ENCODE data around the gene GLMP.
A peak's percentile ranks its signal among the peaks of the same experiment; 100 is the strongest.

The GLMP gene

GRCh38 chr1:156281281-156281680 is 14.2 kb downstream of the GLMP start:
- H3K4me3 ChIP-seq (ENCODE audit: low read length): peak overlapping the region; percentile 86
- TF ChIP-seq ZNF274 (IDR thresholded peaks at IDR 0.05; ENCODE audit: low read depth, low read length): no peak

GRCh38 chr1:156279837-156280236 is 15.6 kb downstream of the GLMP start:
- H3K4me3 ChIP-seq (ENCODE audit: low read length): no peak overlapping the region
- no peak for TF ChIP-seq ZNF274 (IDR thresholded peaks at IDR 0.05; ENCODE audit: low read depth, low read length)

GRCh38 chr1:156276966-156277381 is 18.5 kb downstream of the GLMP start:
- TF ChIP-seq ZNF274 (IDR thresholded peaks at IDR 0.05; ENCODE audit: low read depth, low read length): no peak
- H3K4me3 ChIP-seq (ENCODE audit: low read length): no peak overlapping the region

- no peak for TF ChIP-seq ZNF274 (IDR thresholded peaks at IDR 0.05; ENCODE audit: low read depth, low read length)
These were observed 18.9 kb downstream of the GLMP start for GRCh38 chr1:156276532-156276931.

GRCh38 chr1:156270314-156270713 is 25.2 kb downstream of the GLMP start:
- H3K4me3 ChIP-seq (ENCODE audit: low read length): no peak overlapping the region
- no peak for TF ChIP-seq ZNF274 (IDR thresholded peaks at IDR 0.05; ENCODE audit: low read depth, low read length)

More at GRCh38 chr1:156276532-156276931, 18.9 kb downstream of the GLMP start:
- no peak overlapping the region for H3K4me3 ChIP-seq (ENCODE audit: low read length)

- no peak for TF ChIP-seq ZNF274 (IDR thresholded peaks at IDR 0.05; ENCODE audit: low read depth, low read length)
- H3K4me3 ChIP-seq (ENCODE audit: low read length): no peak overlapping the region
These were observed 27.1 kb downstream of the GLMP start for GRCh38 chr1:156268336-156268735.

- H3K4me3 ChIP-seq (ENCODE audit: low read length): no peak overlapping the region
- no peak for TF ChIP-seq ZNF274 (IDR thresholded peaks at IDR 0.05; ENCODE audit: low read depth, low read length)
These were observed 29.4 kb downstream of the GLMP start for GRCh38 chr1:156266051-156266450.

- no peak for TF ChIP-seq ZNF274 (IDR thresholded peaks at IDR 0.05; ENCODE audit: low read depth, low read length)
- H3K4me3 ChIP-seq (ENCODE audit: low read length): no peak overlapping the region
These were observed 32.2 kb downstream of the GLMP start for GRCh38 chr1:156263288-156263655.

- no peak for TF ChIP-seq ZNF274 (IDR thresholded peaks at IDR 0.05; ENCODE audit: low read depth, low read length)
- no peak overlapping the region for H3K4me3 ChIP-seq (ENCODE audit: low read length)
These were observed 32.8 kb downstream of the GLMP start for GRCh38 chr1:156262461-156263287.

GRCh38 chr1:156260896-156261295 is 34.6 kb downstream of the GLMP start:
- TF ChIP-seq ZNF274 (IDR thresholded peaks at IDR 0.05; ENCODE audit: low read depth, low read length): no peak
- H3K4me3 ChIP-seq (ENCODE audit: low read length): no peak overlapping the region

- no peak for TF ChIP-seq ZNF274 (IDR thresholded peaks at IDR 0.05; ENCODE audit: low read depth, low read length)
These were observed 35.7 kb downstream of the GLMP start for GRCh38 chr1:156259805-156260204.

GRCh38 chr1:156258859-156259258 is 36.6 kb downstream of the GLMP start:
- H3K4me3 ChIP-seq (ENCODE audit: low read length): no peak overlapping the region
- TF ChIP-seq ZNF274 (IDR thresholded peaks at IDR 0.05; ENCODE audit: low read depth, low read length): no peak

More at GRCh38 chr1:156259805-156260204, 35.7 kb downstream of the GLMP start:
- H3K4me3 ChIP-seq (ENCODE audit: low read length): no peak overlapping the region

- TF ChIP-seq ZNF274 (IDR thresholded peaks at IDR 0.05; ENCODE audit: low read depth, low read length): no peak
- H3K4me3 ChIP-seq (ENCODE audit: low read length): no peak overlapping the region
These were observed 37.8 kb downstream of the GLMP start for GRCh38 chr1:156257711-156258110.

- no peak for TF ChIP-seq ZNF274 (IDR thresholded peaks at IDR 0.05; ENCODE audit: low read depth, low read length)
- no peak overlapping the region for H3K4me3 ChIP-seq (ENCODE audit: low read length)
These were observed 41.8 kb downstream of the GLMP start for GRCh38 chr1:156253634-156254033.

GRCh38 chr1:156251527-156251926 is 44.0 kb downstream of the GLMP start:
- no peak for TF ChIP-seq ZNF274 (IDR thresholded peaks at IDR 0.05; ENCODE audit: low read depth, low read length)
- H3K4me3 ChIP-seq (ENCODE audit: low read length): no peak overlapping the region

- TF ChIP-seq ZNF274 (IDR thresholded peaks at IDR 0.05; ENCODE audit: low read depth, low read length): no peak
- no peak overlapping the region for H3K4me3 ChIP-seq (ENCODE audit: low read length)
These were observed 45.9 kb downstream of the GLMP start for GRCh38 chr1:156249593-156249992.

Data from GM08714 (cell line).